Esophagus muscularis mucosa (tissue), 3 donors: ENCODE data around the gene CCDC50.

Experiments
- CTCF ChIP-seq, 3 experiments: fragments of 200-600 bp in 2 of 3; fragments of 450-650 bp in 1 of 3; sonication (generic) in 2 of 3; IDR thresholded peaks; one replicate each; pipeline ENCODE4 v1.5.1; 2017 to 2019; ENCODE audit warnings: antibody characterized with exemption in 3 of 3, mild to moderate bottlenecking in 2 of 3, moderate library complexity in 1 of 3
- POLR2A ChIP-seq: fragments of 450-650 bp; IDR thresholded peaks from one replicate; pipeline ENCODE4 v1.6.1; 2017; ENCODE audit warnings: antibody characterized with exemption, moderate library complexity, mild to moderate bottlenecking, low read depth

- no peak for TF ChIP-seq POLR2A
- TF ChIP-seq CTCF (IDR thresholded peaks at IDR 0.05): no peak
Observed at GRCh38 chr3:191444569-191444968, 115.4 kb downstream of the CCDC50 start.
